IMR-90 (cell line): Measurements from ENCODE around the gene FLACC1. TPM values are rescaled to one million over a fixed set of nuclear protein-coding genes. Genes with fewer than 3 reads are reported as not detected.

Experiments
- ATAC-seq: fragments of 200-7000 bp; cut with Tn5 transposase; 2 replicates; pipeline ENCODE4 v1.9.1; 2020; ENCODE audit warnings: low read depth, mild to moderate bottlenecking, moderate library complexity
- BruUV-seq: library from RNA; stranded (reverse); fragments of 400-500 nt; replicated peaks from 2 replicates; lab custom pipeline; 2021; lab: Mats Ljungman, UMichigan
- CTCF ChIA-PET: fragments of 300-600 bp; formaldehyde crosslinking; extraction: SDS; loops from one replicate; lab custom pipeline; 2021; ENCODE audit warnings: antibody characterized with exemption; lab: Yijun Ruan, JAX
- POLR2A ChIA-PET: fragments of 300-600 bp; sonication (Branson Sonifier 250); formaldehyde crosslinking; loops from one replicate; lab custom pipeline; 2022; ENCODE audit warnings: antibody characterized with exemption; ENCODE audit not compliant: unreplicated experiment; lab: Charles Lee
- DNase-seq: peaks from one replicate; pipeline ENCODE4 v3.0.0; 2013
- H2AFZ ChIP-seq: replicated peaks from 2 replicates; pipeline ENCODE3; 2013; ENCODE audit warnings: low read length, mild to moderate bottlenecking; ENCODE audit not compliant: poor library complexity
- H2AK5ac ChIP-seq: 2 replicates; pipeline ENCODE4 v1.6.1; 2013; ENCODE audit warnings: low read depth, low read length, inconsistent platforms
- H2AK9ac ChIP-seq: replicated peaks from 2 replicates; pipeline ENCODE3; 2013; ENCODE audit warnings: mild to moderate bottlenecking, low read depth, low read length, moderate library complexity; ENCODE audit not compliant: poor library complexity
- H2BK120ac ChIP-seq: 2 replicates; pipeline ENCODE4 v1.6.1; 2013; ENCODE audit warnings: low read depth, low read length, inconsistent platforms
- H2BK15ac ChIP-seq: 3 replicates; pipeline ENCODE4 v1.6.1; 2013; ENCODE audit warnings: low read depth, low read length, inconsistent platforms
- H2BK20ac ChIP-seq: 2 replicates; pipeline ENCODE4 v1.6.1; 2013; ENCODE audit warnings: low read depth, mild to moderate bottlenecking, inconsistent platforms, low read length, moderate library complexity
- H2BK5ac ChIP-seq: 2 replicates; pipeline ENCODE4 v1.6.1; 2013; ENCODE audit warnings: mild to moderate bottlenecking, low read depth, low read length, inconsistent platforms; ENCODE audit not compliant: poor library complexity, severe bottlenecking
- H3K14ac ChIP-seq: replicated peaks from 2 replicates; pipeline ENCODE4 v1.6.1; 2013; ENCODE audit warnings: low read depth, low read length, inconsistent platforms
- H3K18ac ChIP-seq: 2 replicates; pipeline ENCODE4 v1.6.1; 2013; ENCODE audit warnings: low read depth, low read length, control low read depth
- H3K23ac ChIP-seq: 2 replicates; pipeline ENCODE4 v1.6.1; 2013; ENCODE audit warnings: low read depth, low read length, inconsistent platforms
- H3K27ac ChIP-seq: 2 replicates; pipeline ENCODE4 v1.5.1; 2013; ENCODE audit warnings: mild to moderate bottlenecking, control low read depth, low read length; ENCODE audit not compliant: insufficient read depth
- H3K27me3 ChIP-seq: 2 replicates; pipeline ENCODE4 v1.6.1; 2013; ENCODE audit warnings: low read length; ENCODE audit not compliant: control insufficient read depth, insufficient read depth
- H3K36me3 ChIP-seq: 2 replicates; pipeline ENCODE4 v1.6.1; 2013; ENCODE audit warnings: low read length, mixed read lengths; ENCODE audit not compliant: control insufficient read depth, insufficient read depth
- H3K4ac ChIP-seq: 2 replicates; pipeline ENCODE4 v1.6.1; 2013; ENCODE audit warnings: low read depth, low read length, inconsistent platforms
- H3K4me1 ChIP-seq: 2 replicates; pipeline ENCODE4 v1.6.1; 2013; ENCODE audit warnings: low read length, mixed read lengths; ENCODE audit not compliant: control insufficient read depth, insufficient read depth
- H3K4me2 ChIP-seq: 2 replicates; pipeline ENCODE4 v1.6.1; 2013; ENCODE audit warnings: low read depth, mild to moderate bottlenecking, control low read depth, low read length, moderate library complexity
- H3K4me3 ChIP-seq: 2 replicates; pipeline ENCODE4 v1.5.1; 2013; ENCODE audit warnings: low read depth, mild to moderate bottlenecking, control low read depth, low read length, moderate library complexity; ENCODE audit not compliant: insufficient read depth
- H3K56ac ChIP-seq: 2 replicates; pipeline ENCODE4 v1.6.1; 2013; ENCODE audit warnings: low read length, inconsistent platforms; ENCODE audit not compliant: insufficient read depth; ENCODE audit errors: extremely low read depth
- H3K79me1 ChIP-seq, 2 experiments: 2 replicates each; pipeline ENCODE4 v1.6.1; 2013; ENCODE audit warnings: low read length in 2 of 2, inconsistent platforms in 1 of 2, low read depth in 1 of 2
- H3K9ac ChIP-seq: 2 replicates; pipeline ENCODE4 v1.6.1; 2013; ENCODE audit warnings: low read depth, low read length, control low read depth
- H3K9me1 ChIP-seq: 2 replicates; pipeline ENCODE4 v1.6.1; 2013; ENCODE audit warnings: low read length, inconsistent platforms; ENCODE audit not compliant: insufficient read depth
- H3K9me3 ChIP-seq: 2 replicates; pipeline ENCODE4 v1.6.1; 2013; ENCODE audit warnings: low read length; ENCODE audit not compliant: control insufficient read depth, insufficient read depth
- H4K20me1 ChIP-seq: 2 replicates; pipeline ENCODE4 v1.6.1; 2013; ENCODE audit warnings: low read length, inconsistent platforms; ENCODE audit not compliant: insufficient read depth
- H4K5ac ChIP-seq: 2 replicates; pipeline ENCODE4 v1.6.1; 2013; ENCODE audit warnings: mild to moderate bottlenecking, low read depth, low read length, control low read depth
- H4K8ac ChIP-seq, 2 experiments: 2 replicates each; pipeline ENCODE4 v1.6.1; 2013; ENCODE audit warnings: low read depth in 2 of 2, low read length in 2 of 2, control low read depth in 1 of 2, inconsistent platforms in 1 of 2
- H4K91ac ChIP-seq: 2 replicates; pipeline ENCODE4 v1.6.1; 2013; ENCODE audit warnings: low read depth, low read length, inconsistent platforms; ENCODE audit not compliant: insufficient read depth
- BHLHE40 ChIP-seq: fragments of 150-350 bp; IDR thresholded peaks from 2 replicates; pipeline ENCODE4 v1.6.1; 2016; ENCODE audit warnings: mild to moderate bottlenecking, low read depth, low read length
- CEBPB ChIP-seq: IDR thresholded peaks from 2 replicates; pipeline ENCODE4 v1.6.1; 2012; ENCODE audit warnings: low read depth, low read length, improper control_type of control experiment
- CHD1 ChIP-seq: IDR thresholded peaks from 2 replicates; pipeline ENCODE4 v1.6.1; 2012; ENCODE audit warnings: low read depth, low read length, improper control_type of control experiment
- FOS ChIP-seq: fragments of 150-350 bp; IDR thresholded peaks from 2 replicates; pipeline ENCODE4 v1.6.1; 2016; ENCODE audit warnings: low read depth, low read length
- MAFK ChIP-seq: IDR thresholded peaks from 2 replicates; pipeline ENCODE4 v1.6.1; 2012; ENCODE audit warnings: low read depth, low read length, improper control_type of control experiment
- MAZ ChIP-seq: IDR thresholded peaks from 2 replicates; pipeline ENCODE4 v1.6.1; 2012; ENCODE audit warnings: low read depth, mild to moderate bottlenecking, low read length, improper control_type of control experiment, moderate library complexity, borderline replicate concordance
- MXI1 ChIP-seq: IDR thresholded peaks from 2 replicates; pipeline ENCODE4 v1.6.1; 2012; ENCODE audit warnings: low read depth, mild to moderate bottlenecking, low read length, moderate library complexity, borderline replicate concordance
- NFE2L2 ChIP-seq: fragments of 150-350 bp; IDR thresholded peaks from 2 replicates; pipeline ENCODE4 v1.6.1; 2016; ENCODE audit warnings: low read depth, mild to moderate bottlenecking, low read length
- POLR2A ChIP-seq: IDR thresholded peaks from 2 replicates; pipeline ENCODE4 v1.6.1; 2012; ENCODE audit warnings: mild to moderate bottlenecking, low read depth, low read length
- RAD21 ChIP-seq: IDR thresholded peaks from 2 replicates; pipeline ENCODE4 v1.6.1; 2012; ENCODE audit warnings: low read length, improper control_type of control experiment
- RCOR1 ChIP-seq: IDR thresholded peaks from 2 replicates; pipeline ENCODE4 v1.6.1; 2012; ENCODE audit warnings: mild to moderate bottlenecking, low read length, improper control_type of control experiment; ENCODE audit not compliant: insufficient replicate concordance
- RFX5 ChIP-seq: IDR thresholded peaks from 2 replicates; pipeline ENCODE4 v1.8.0; 2012; ENCODE audit warnings: low read depth, mild to moderate bottlenecking, low read length, moderate library complexity
- SMC3 ChIP-seq: fragments of 150-350 bp; IDR thresholded peaks from 2 replicates; pipeline ENCODE4 v1.6.1; 2016; ENCODE audit warnings: low read depth, mild to moderate bottlenecking, antibody characterized with exemption, low read length, moderate library complexity
- WGBS, 2 experiments: methylation state at CpG; one replicate each; pipeline versions ENCODE4 v1.1.5 to v1.1.7; 2013; ENCODE audit warnings: missing lambda C conversion rate in 2 of 2; ENCODE audit not compliant: insufficient read length in 1 of 2; ENCODE audit errors: extremely low coverage in 2 of 2; 5-methylcytosine and 5-hydroxymethylcytosine counted together
- dilution Hi-C: fragments of 300-500 bp; cut with HindIII; formaldehyde crosslinking; loops from one replicate; pipeline ENCODE4 v1.14.3; 2018; ENCODE audit warnings: low sequenced_read_pairs; ENCODE audit not compliant: unreplicated experiment
- in situ Hi-C: fragments of 300-500 bp; cut with MboI; formaldehyde crosslinking; loops from 3 replicates; pipeline ENCODE4 v1.14.3; 2019; ENCODE audit warnings: low sequenced_read_pairs, inconsistent platforms, mixed read lengths
- intact Hi-C: fragments of 100-400 bp; cut with micrococcal nuclease; formaldehyde crosslinking; loops from 2 replicates; pipeline ENCODE4 v1.10.0; 2022
- polyA plus RNA-seq, 3 experiments: library from polyadenylated mRNA; depleted of rRNA; stranded (reverse); fragments of >200 nt; gene quantifications; 2 replicates each; pipeline ENCODE4 v1.2.3, GENCODE V29; 2012; ENCODE audit warnings: low replicate concordance in 1 of 3
- total RNA-seq: library from RNA; depleted of rRNA; stranded (reverse); fragments of >200 nt; gene quantifications from 2 replicates; pipeline ENCODE4 v1.2.3, GENCODE V29; 2012
- TF ChIP-seq, protein P1 (sequence below): fragments of 150-350 bp; IDR thresholded peaks from 2 replicates; pipeline ENCODE4 v1.6.1; 2017; ENCODE audit warnings: mild to moderate bottlenecking, antibody characterized with exemption, low read length, low read depth
- TF ChIP-seq, protein P2 (sequence below): fragments of 150-350 bp; IDR thresholded peaks from 2 replicates; pipeline ENCODE4 v1.6.1; 2016; ENCODE audit warnings: low read depth, mild to moderate bottlenecking, low read length, moderate library complexity, borderline replicate concordance
- TF ChIP-seq, protein P3 (sequence below): conservative IDR thresholded peaks from 2 replicates; pipeline ENCODE4 v1.5.1; 2012; ENCODE audit warnings: mild to moderate bottlenecking, low read depth, low read length, improper control_type of control experiment

Gene FLACC1
- total and polyA plus RNA-seq, 2 of the 4 experiments (the other 2 are of a cell fraction): 0.32 to 0.54 TPM

DNA sequence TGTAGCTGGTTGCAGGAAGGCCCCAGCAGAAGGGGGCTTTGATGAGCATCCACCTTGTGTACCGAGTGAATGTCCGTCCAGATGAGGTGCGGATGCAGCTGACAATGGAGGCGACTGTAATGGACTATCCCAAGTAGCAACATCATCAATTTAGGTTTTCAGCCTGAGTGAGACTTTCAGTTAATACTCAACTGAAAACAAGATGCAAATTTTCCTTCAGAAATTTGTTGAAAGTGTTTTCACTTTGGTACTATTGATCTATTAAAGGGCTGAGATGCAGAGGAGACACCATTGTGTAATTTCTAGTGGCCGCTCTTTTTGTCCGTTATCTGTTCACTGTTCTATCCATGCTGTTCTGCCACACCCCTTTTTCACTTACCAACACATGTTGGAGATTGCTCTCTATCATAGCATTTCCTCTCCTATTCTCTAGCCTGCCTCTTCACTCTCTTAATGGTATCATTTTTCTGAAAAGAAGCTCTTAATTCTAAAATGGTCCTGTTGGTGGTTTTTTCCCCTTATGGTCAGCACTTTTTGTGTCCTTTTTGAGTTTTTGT is 108.8 kb downstream of the FLACC1 start:
- no peaks in the 10 kb centered on the region for H4K20me1 ChIP-seq
- no peaks in the 10 kb centered on the region for H3K36me3 ChIP-seq
- H3K27ac ChIP-seq: no peak overlapping the region
- no peak overlapping the region for H4K91ac ChIP-seq
- no peaks in the 10 kb centered on the region for H3K79me1 ChIP-seq
- no peak overlapping the region for H3K9ac ChIP-seq
- H3K4ac ChIP-seq: no peak overlapping the region
- H3K4me1 ChIP-seq: peaks cover 2% of the 10 kb centered on the region; the same call in 1 of the 2 replicates
- 80% methylated on average over 2 of the region's 6 CpGs; no CpG with 5 or more reads in 1 of the 2 experiments for WGBS, 2 experiments
- H4K5ac ChIP-seq: no peak overlapping the region
- H3K23ac ChIP-seq: no peak overlapping the region
- H3K56ac ChIP-seq: no peak overlapping the region
- DNase-seq (no peak), ATAC-seq (no peak)
- no peak overlapping the region for H2AK5ac ChIP-seq
- no peak overlapping the region for H3K18ac ChIP-seq
- no peak overlapping the region for H2BK15ac ChIP-seq
- POLR2A ChIA-PET: no interaction called here
- H3K4me2 ChIP-seq: no peak overlapping the region
- H2BK120ac ChIP-seq: no peak overlapping the region
- H3K4me3 ChIP-seq: no peak overlapping the region
- H2BK5ac ChIP-seq: no peak overlapping the region
- TF ChIP-seq RCOR1 (no peak), FOS (no peak), CHD1 (no peak), RFX5 (no peak), BHLHE40 (no peak), CEBPB (no peak), POLR2A (no peak), NFE2L2 (no peak), MAFK (no peak), SMC3 (no peak), RAD21 (no peak), MXI1 (no peak), MAZ (no peak)
- TF ChIP-seq, protein P1, sequence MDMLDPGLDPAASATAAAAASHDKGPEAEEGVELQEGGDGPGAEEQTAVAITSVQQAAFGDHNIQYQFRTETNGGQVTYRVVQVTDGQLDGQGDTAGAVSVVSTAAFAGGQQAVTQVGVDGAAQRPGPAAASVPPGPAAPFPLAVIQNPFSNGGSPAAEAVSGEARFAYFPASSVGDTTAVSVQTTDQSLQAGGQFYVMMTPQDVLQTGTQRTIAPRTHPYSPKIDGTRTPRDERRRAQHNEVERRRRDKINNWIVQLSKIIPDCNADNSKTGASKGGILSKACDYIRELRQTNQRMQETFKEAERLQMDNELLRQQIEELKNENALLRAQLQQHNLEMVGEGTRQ: no peak
- TF ChIP-seq, protein P2, sequence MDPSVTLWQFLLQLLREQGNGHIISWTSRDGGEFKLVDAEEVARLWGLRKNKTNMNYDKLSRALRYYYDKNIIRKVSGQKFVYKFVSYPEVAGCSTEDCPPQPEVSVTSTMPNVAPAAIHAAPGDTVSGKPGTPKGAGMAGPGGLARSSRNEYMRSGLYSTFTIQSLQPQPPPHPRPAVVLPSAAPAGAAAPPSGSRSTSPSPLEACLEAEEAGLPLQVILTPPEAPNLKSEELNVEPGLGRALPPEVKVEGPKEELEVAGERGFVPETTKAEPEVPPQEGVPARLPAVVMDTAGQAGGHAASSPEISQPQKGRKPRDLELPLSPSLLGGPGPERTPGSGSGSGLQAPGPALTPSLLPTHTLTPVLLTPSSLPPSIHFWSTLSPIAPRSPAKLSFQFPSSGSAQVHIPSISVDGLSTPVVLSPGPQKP: no peak
- TF ChIP-seq, protein P3, sequence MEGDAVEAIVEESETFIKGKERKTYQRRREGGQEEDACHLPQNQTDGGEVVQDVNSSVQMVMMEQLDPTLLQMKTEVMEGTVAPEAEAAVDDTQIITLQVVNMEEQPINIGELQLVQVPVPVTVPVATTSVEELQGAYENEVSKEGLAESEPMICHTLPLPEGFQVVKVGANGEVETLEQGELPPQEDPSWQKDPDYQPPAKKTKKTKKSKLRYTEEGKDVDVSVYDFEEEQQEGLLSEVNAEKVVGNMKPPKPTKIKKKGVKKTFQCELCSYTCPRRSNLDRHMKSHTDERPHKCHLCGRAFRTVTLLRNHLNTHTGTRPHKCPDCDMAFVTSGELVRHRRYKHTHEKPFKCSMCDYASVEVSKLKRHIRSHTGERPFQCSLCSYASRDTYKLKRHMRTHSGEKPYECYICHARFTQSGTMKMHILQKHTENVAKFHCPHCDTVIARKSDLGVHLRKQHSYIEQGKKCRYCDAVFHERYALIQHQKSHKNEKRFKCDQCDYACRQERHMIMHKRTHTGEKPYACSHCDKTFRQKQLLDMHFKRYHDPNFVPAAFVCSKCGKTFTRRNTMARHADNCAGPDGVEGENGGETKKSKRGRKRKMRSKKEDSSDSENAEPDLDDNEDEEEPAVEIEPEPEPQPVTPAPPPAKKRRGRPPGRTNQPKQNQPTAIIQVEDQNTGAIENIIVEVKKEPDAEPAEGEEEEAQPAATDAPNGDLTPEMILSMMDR: no peak
- H3K9me3 ChIP-seq: peaks cover 4% of the 10 kb centered on the region
- no peaks in the 10 kb centered on the region for H3K27me3 ChIP-seq
- no TSS peak for BruUV-seq
- H3K14ac ChIP-seq: no peak overlapping the region
- no peak overlapping the region for H2AK9ac ChIP-seq
- no peak overlapping the region for H4K8ac ChIP-seq
- CTCF ChIA-PET: no interaction called here
- dilution Hi-C loops: no loop called here
- H2AFZ ChIP-seq: no peak overlapping the region
- intact Hi-C loops: no loop called here
- in situ Hi-C loops: loop anchor here (5.0 to 25.0 kb wide), 2 partner anchors 114 to 364 kb away; a partner anchor contains a TSS
- H2BK20ac ChIP-seq: no peak overlapping the region
- peaks cover 3% of the 10 kb centered on the region; the same call in 1 of the 2 replicates for H3K9me1 ChIP-seq
